Spleen (tissue), 7 donors: ENCODE measurements around the gene FCAMR.

ENCODE experiments used
- CTCF ChIP-seq, 11 experiments: fragments of 200-600 bp in 7 of 11; fragments of 450-650 bp in 4 of 11; sonication (generic) in 4 of 11; IDR thresholded peaks in 8 of 11; conservative IDR thresholded peaks in 3 of 11; 1 replicate in 7 of 11; 2 replicates in 4 of 11; pipeline versions ENCODE4 v1.4.0 to v1.8.0; 2016 to 2021; ENCODE audit warnings: antibody characterized with exemption in 11 of 11, inconsistent platforms in 4 of 11, mild to moderate bottlenecking in 1 of 11
- POLR2A ChIP-seq, 3 donors: fragments of 450-650 bp; IDR thresholded peaks; one replicate each; pipeline ENCODE4 v1.5.1; 2017; ENCODE audit warnings: antibody characterized with exemption in 3 of 3, mild to moderate bottlenecking in 1 of 3
- donor health status: DM: no; HTN: no; CAD: no; lungs with moderate emphysema.
- donor health status: DM: no; HTN: no; CAD: no.
- donor health status: DM: no; HTN: no; CAD: no.

GRCh38 chr1:207019661-207020060 is 49.4 kb upstream of the FCAMR start:
- TF ChIP-seq CTCF (IDR thresholded peaks at IDR 0.05 in 8 of 11, conservative IDR thresholded peaks at IDR 0.05 in 3 of 11) (no peak), POLR2A (IDR thresholded peaks at IDR 0.05) (no peak)
